Measurements from ENCODE around the gene NSD1. TPM values are rescaled to one million over a fixed set of nuclear protein-coding genes. Genes with fewer than 3 reads are reported as not detected.

The NSD1 gene
- total and polyA plus RNA-seq, 2 of the 8 experiments (the other 6 are each of a cell fraction or from before 2014, with no cell fraction given), result 22.8 to 168 TPM

- no peak for TF ChIP-seq BCL11A (IDR thresholded peaks at IDR 0.05; ENCODE audit: low read depth in 2 of 2, low read length in 2 of 2)
Observed at GRCh38 chr5:177189965-177190364, 56.4 kb downstream of the NSD1 start (continued).
